H1 (cell line): Measurements from ENCODE around the gene RANBP17. TPM values are rescaled to one million over a fixed set of nuclear protein-coding genes. Genes with fewer than 3 reads are reported as not detected.

ENCODE experiments used
- ATF3 ChIP-seq: IDR thresholded peaks from 2 replicates; pipeline ENCODE4 v1.6.1; 2011; ENCODE audit warnings: low read depth, mild to moderate bottlenecking, low read length; ENCODE audit not compliant: insufficient read depth
- KDM4A ChIP-seq: IDR thresholded peaks from one replicate; pipeline ENCODE4 v1.7.1; 2012; ENCODE audit warnings: low read depth, mild to moderate bottlenecking, moderate library complexity, low read length, inconsistent platforms; ENCODE audit not compliant: severe bottlenecking
- TEAD4 ChIP-seq: IDR thresholded peaks from 2 replicates; pipeline ENCODE4 v1.6.1; 2012; ENCODE audit warnings: low read depth, low read length, inconsistent platforms, mixed read lengths
- polyA plus RNA-seq, 7 experiments: library from polyadenylated mRNA; depleted of rRNA in 3 of 7; stranded (reverse) in 5 of 7; unstranded in 2 of 7; fragments of >200 nt in 5 of 7; fragments of 200-250 nt in 2 of 7; gene quantifications; 1 replicate in 5 of 7; 2 replicates in 1 of 7; 4 replicates in 1 of 7; pipeline versions ENCODE4 v1.2.1 to v1.2.3, GENCODE V29; 2011 to 2013; ENCODE audit warnings: missing spikeins in 2 of 7, mixed read lengths in 2 of 7
- total RNA-seq: library from RNA; stranded (reverse); fragmentation: NEBNext Ultra II Directional; extraction: Animal tissue kit (Norgen Biotek cat#: 25700); gene quantifications from 2 replicates; pipeline ENCODE4 v1.2.1, GENCODE V29; 2021

RANBP17 gene
- total and polyA plus RNA-seq, 2 of the 8 experiments (the other 6 are each of a cell fraction or from before 2014, with no cell fraction given) = 8.6 to 21.3 TPM

GRCh38 chr5:171261361-171261760 lies 399.5 kb downstream of the RANBP17 start (continued):
- TF ChIP-seq ATF3 (no peak), KDM4A (no peak), TEAD4 (no peak)
